HG02973 (cell line): Measurements from ENCODE around the gene CDKN2C.
"Not testable (repeated sequence)": the region's sequence is repeated elsewhere in the genome, so short reads cannot be mapped to it uniquely, and the experiment has no call there.

Experiments
- ATAC-seq: cut with Tn5 transposase; IDR thresholded peaks from one replicate; pipeline ENCODE4 v1.9.1; 2021; ENCODE audit warnings: moderate library complexity; ENCODE audit not compliant: unreplicated experiment

Gene CDKN2C

GRCh38 chr1:50978144-50978851, 8.3 kb downstream of the CDKN2C start:
- ATAC-seq = peak; percentile 34

- ATAC-seq = no peak
Measured at GRCh38 chr1:50978852-50979781, 9.1 kb downstream of the CDKN2C start.

- no peak for ATAC-seq
Measured at GRCh38 chr1:50979937-50980336, 9.9 kb downstream of the CDKN2C start.

GRCh38 chr1:50980505-50980904, 10.5 kb downstream of the CDKN2C start:
- ATAC-seq = no peak

GRCh38 chr1:50981741-50982140, 11.7 kb downstream of the CDKN2C start:
- no peak for ATAC-seq

- ATAC-seq = no peak
Measured at GRCh38 chr1:50982611-50983010, 12.6 kb downstream of the CDKN2C start.

GRCh38 chr1:50983219-50983802, 13.3 kb downstream of the CDKN2C start:
- ATAC-seq = no peak

- no peak for ATAC-seq
Measured at GRCh38 chr1:50985094-50985493, 15.0 kb downstream of the CDKN2C start.

- no peak for ATAC-seq
Measured at GRCh38 chr1:50986653-50987052, 16.6 kb downstream of the CDKN2C start.

- no peak for ATAC-seq
Measured at GRCh38 chr1:50989694-50990093, 19.6 kb downstream of the CDKN2C start.

GRCh38 chr1:50992532-50993318, 22.7 kb downstream of the CDKN2C start:
- no peak for ATAC-seq

- no peak for ATAC-seq
Measured at GRCh38 chr1:50993645-50994044, 23.6 kb downstream of the CDKN2C start.

GRCh38 chr1:50994997-50995396, 25.0 kb downstream of the CDKN2C start:
- ATAC-seq = no peak

GRCh38 chr1:50995651-50996050, 25.6 kb downstream of the CDKN2C start:
- ATAC-seq = no peak

GRCh38 chr1:50996083-50996482, 26.0 kb downstream of the CDKN2C start:
- no peak for ATAC-seq

GRCh38 chr1:50999375-50999774, 29.3 kb downstream of the CDKN2C start:
- ATAC-seq = not testable (repeated sequence)

GRCh38 chr1:51000160-51000559, 30.1 kb downstream of the CDKN2C start:
- no peak for ATAC-seq

GRCh38 chr1:51000651-51001050, 30.6 kb downstream of the CDKN2C start:
- ATAC-seq = no peak

- no peak for ATAC-seq
Measured at GRCh38 chr1:51002516-51002915, 32.5 kb downstream of the CDKN2C start.

GRCh38 chr1:51005549-51005948, 35.5 kb downstream of the CDKN2C start:
- not testable (repeated sequence) for ATAC-seq

- no peak for ATAC-seq
Measured at GRCh38 chr1:51009381-51009780, 39.3 kb downstream of the CDKN2C start.
